Germinal center (tissue), 1 donor: ENCODE measurements around the gene MRPS10.
A peak's percentile ranks its signal among the peaks of the same experiment; 100 is the strongest.

Experiments
- DNase-seq: peaks from one replicate; pipeline ENCODE4 v3.0.0; 2012; ENCODE audit warnings: mixed read lengths, low spot score

The MRPS10 gene

DNA sequence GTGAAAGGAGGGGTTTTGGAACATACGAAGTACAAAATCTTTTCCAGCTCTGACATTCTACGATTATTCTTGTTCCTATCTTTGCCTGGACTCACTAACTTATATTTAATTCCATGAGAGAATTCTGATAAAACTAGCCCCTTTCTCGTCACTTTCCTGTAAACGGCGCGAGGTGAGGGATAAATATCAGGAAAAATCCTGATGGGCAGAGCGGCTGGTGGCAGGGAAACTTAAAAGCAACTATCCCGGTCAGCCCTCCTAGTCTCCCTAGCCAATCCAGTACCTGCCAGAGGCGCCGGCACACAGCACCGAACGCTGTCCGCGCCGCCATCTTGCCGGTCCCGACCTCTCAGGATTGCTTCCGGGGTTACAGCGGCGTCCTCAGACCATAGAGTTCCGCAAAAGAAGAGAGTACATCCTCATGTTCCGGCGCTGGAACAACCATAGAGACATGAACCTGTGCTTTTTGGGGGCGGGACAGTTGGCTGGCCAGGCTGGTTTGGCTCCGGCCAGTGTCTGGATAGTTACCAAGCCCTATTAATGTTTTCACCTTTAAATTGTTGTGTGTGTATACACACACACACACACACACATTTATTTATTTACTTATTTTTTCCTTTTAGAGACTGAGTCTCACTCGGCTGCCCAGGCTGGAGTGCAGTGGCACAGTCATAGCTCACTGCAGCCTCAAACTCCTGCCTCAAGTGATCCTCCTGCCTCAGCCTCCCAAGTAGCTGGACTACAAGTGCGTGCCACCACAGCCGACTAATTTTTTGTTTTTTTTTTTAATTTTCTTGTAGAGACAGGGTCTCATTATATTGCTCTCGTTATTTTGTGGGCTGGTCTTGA, at the start of gene MRPS10:
Gene MRPS10 (minus strand): TSS at position 343 of the 849 bp plus-strand sequence. CDS start 12 bp downstream, at position 331.
- DNase-seq, result peak; percentile 93

GRCh38 chr6:42266538-42266937, 48.9 kb upstream of the MRPS10 start:
- DNase-seq, result no peak

DNA sequence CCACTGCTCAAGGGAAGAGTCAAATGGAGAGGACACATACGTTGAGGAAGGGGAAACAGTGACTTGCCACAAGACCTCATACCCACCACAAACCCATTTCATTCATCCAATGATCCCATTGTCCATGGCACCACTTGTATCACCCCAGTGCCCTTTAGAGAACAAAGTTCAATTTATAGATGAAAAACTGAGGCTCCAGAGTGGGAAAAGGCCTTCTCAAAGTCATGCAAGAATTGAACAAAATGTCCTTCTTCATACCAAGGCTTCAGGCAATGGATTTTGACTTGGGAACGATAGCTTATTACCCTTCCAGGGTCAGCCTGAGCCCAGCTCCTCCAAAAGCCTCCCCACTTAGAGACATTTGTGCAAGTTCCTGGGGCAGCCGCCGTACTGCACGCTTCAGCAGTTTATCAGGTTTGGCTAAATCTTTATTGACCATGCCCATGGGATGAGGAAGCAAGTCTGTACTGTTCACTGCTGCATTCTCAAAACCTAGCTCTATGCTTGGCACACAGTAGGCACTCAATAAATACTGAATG, 47.3 kb upstream of the MRPS10 start:
- no peak for DNase-seq

- DNase-seq, result no peak
These were observed 46.6 kb upstream of the MRPS10 start for GRCh38 chr6:42264162-42264851.

DNA sequence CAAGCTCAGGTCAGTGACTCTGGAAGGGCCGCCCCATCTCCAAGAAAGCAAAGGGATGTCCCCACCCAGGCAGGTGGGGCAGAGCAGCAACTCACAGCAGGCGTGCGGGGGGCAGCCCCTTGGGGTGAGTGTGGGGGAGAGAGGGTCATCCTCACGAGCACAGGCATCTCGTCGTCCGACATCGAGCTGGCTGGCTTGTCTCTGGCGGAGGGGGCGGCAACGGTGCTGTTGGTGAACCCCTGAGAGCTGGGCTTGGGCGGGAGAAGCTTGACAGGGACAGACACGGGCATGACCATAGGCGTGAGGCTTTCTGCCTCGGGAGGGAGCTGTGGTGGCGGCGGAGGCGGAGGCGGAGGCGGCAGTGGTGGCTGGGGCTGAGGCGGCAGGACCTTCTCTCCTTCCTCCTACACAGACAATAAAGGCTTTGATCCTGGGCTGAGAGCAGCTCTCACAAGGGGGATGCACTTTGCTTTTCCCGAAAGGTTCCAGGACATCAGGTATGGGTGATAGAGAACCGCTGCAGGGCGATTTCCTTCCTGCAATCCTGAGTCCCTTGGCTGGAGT, 45.6 kb upstream of the MRPS10 start:
- no peak for DNase-seq

GRCh38 chr6:42260972-42261371, 43.3 kb upstream of the MRPS10 start:
- DNase-seq, result peak; percentile 55

DNA sequence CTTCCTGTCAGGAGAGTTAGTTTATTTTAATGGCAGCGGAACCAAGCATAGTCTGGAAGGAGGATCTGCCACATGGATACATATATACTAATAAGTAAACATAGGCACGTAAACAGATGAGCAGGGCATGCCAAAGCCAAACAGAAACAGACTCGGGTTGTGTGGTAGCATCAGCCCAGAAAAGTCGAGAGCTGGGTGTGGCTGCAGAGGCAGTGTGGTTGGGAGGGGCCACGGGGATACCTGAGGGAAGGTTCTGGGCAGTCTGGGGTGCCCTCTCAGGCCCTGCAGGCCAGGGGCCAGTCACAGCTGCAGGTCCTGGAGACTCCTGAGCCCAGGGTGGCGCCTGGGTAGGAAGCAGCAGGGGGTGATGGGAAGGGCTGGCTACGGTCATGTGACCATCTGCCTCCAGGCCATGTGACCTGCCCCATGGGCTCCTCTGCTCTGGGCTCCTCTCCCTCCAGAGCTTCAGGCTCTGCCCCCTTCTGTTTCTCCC, 42.8 kb upstream of the MRPS10 start:
- no peak for DNase-seq

GRCh38 chr6:42259841-42260395, 42.3 kb upstream of the MRPS10 start:
- no peak for DNase-seq

- no peak for DNase-seq
These were observed 41.6 kb upstream of the MRPS10 start for GRCh38 chr6:42259286-42259685.

DNA sequence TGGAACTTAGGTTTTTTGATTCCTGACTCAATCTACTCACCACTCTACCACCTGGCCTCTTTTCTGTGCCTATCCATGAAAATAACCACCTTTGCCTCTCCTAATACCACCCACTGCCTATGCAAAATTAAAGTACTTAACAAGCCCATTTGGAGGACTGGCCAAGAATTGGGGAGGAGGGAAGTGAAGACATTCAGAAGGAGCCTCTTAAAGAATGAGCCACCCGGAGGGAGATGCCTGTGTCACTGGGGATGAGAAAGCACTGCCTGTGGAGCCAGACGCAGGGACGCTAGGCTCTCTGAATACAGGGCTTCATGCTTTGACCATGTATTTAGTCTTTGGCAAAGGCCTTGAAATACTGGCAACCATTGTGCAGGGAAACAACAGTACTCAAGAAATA, 40.0 kb upstream of the MRPS10 start:
- no peak for DNase-seq

GRCh38 chr6:42257063-42257462, 39.4 kb upstream of the MRPS10 start:
- DNase-seq, result no peak

DNA sequence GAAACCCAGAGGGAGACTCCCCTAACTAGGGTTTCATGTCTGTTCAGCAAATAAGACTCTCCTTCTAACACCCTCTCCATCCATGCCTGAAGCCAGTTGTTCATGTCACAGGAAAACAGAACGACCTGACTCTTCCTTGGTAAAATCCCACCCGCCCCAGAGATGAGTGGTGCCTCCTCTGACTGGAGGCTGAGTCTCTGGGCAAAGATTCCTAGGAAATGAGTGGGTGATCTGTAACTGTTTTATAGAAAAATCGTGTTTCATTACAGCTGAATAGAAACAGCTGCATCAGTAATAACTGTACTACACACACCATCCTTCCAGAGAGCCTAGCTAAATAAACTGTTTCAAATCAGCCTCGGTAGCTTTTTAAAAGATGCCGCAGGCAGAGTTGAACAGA, 37.4 kb upstream of the MRPS10 start:
- no peak for DNase-seq

GRCh38 chr6:42254505-42254904, 36.8 kb upstream of the MRPS10 start:
- no peak for DNase-seq

DNA sequence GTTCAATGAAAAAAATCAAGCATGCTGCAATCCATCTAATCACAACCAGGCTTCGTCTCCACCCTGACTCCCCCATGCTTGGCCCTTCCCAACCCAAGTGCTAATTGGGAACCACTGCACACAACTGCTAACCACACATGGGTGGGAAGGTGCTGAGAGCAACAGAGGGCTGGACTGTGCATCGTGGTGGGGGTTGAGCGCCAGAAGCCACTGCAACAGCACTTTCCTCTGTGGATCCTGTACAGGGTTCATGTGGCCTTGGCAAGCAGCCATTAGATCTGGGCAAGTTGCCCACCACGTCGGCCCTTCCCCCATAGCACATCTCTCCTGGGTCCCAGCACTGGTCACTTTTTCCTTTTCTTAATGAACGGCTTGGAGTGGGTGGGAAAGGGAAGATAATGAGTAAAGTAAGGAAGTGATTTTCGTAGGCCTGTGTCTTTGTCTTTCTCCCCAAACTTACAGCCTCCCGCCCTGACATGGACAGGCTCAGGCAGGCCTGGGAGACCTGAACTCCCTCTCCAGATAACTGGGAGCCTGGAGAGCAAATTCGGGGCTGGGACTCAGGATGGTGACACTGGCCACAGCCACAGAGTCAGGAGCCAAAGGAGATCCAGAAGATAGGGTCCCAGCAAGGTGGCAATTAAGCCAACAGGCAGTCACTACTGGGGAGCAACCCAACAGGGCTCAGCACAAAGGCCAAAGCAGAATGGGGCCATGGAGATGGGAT, 34.4 kb upstream of the MRPS10 start:
- no peak for DNase-seq

GRCh38 chr6:42251500-42251899, 33.8 kb upstream of the MRPS10 start:
- DNase-seq, result no peak

DNA sequence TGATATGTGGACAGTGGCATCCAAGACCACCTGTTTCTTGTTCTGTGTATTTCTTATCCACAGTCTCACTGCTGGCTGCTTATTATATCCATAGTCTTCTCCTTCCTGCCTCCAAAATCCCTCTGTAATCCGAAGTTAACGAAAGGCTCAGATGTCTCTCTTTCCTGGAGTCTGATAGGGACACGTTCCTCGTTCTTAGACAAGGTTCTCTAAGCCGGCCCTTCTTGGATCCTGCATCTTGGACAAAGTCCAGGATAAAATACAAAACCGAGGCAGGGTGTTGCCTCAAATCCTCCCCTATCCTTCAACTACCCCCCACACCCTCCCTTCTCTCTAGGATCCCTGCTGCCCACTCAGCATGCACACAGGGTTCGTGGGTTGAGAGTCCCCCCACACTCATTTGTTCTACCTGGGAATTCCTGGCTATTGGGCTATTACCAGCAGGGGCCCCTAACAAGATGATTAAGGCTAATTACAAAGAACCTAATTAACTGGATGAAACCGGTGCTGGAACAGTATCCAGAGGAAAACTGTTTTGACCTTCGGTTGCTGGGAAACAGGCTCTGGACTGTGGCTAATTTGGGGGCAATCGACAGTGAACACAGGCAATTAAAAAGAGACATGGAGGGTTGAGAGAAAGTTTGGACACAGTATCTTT, 32.7 kb upstream of the MRPS10 start:
- DNase-seq, result no peak

DNA sequence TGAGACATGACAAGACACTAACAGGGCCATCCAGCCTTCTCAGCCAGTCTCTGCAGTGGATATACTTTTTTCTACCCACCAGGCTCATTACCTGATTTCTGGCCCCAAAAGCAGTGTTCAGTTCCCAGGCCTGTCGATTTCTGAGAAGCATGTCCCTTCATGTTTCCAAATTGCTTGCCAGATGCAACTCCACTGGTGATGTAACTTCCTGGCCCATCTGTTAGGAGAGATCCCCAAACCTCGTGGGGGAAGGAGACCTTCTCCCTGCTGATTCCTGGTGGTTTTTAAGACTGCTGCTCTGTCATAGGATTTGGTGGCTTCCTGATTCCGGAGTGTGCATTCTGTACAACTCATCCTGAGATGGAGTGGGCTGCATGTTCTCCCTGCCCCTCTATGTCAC, 31.6 kb upstream of the MRPS10 start:
- DNase-seq, result no peak

DNA sequence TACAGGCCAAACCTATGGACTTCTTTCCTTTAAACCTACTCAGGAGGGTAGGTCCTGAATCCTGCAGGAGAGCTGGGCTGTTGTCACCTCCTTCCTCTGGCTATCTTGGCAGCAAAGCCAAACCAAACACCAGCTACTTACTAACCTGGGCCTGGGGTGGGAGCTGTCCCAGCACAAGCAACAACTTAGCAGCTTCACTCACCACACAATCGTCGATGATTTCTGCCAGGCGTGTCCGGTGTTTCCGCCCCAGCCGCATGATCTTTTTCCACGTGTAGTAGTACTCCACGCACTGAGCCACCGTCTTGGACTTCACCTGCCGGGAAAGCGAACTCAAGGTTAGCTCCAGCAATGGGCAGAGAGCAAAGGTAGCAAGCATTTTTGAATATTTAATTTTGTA, 25.4 kb upstream of the MRPS10 start:
- DNase-seq, result no peak

DNA sequence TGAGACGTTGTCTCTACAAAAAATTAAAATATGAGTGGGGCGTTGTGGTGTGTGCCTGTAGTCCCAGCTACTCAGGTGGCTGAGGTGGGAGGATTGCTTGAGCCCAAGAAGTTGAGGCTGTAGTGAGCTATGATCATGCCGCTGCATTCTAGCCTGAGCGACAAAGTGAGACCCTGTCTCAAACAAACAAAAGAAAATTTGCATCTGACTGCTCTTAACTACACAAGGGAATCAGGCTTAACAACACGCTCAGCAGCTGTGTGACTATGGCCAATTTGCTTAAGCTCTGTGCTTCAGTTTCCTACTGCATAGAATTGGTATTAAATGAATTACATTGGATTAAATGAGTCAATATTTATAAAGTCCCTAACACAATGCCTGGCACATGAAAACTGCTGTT, 24.3 kb upstream of the MRPS10 start:
- DNase-seq, result no peak

GRCh38 chr6:42239736-42240375, 22.2 kb upstream of the MRPS10 start:
- no peak for DNase-seq

DNA sequence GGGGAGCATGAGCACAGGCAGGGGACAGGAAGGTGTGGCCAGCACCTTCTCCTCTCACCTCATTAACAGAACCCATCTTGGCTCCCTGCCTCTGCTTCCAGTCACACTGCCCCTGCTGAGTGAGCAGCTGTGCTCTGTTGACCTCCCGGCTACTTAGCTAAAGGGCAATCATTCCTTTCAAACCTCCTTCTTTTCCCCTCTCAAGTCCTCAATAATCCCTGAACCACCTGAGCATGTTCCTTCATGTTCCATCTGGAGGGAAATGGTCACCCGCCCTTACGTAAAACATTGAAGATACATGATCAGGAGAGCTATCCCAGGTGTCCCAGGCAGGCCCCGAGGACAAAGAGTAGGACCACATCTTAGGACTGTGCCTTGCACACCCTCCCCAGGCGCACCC, 21.7 kb upstream of the MRPS10 start:
- DNase-seq, result no peak
